Endothelial cell of umbilical vein (primary cell): ENCODE data around the gene EFHC1.

Source experiments
- CTCF ChIP-seq, 2 donors: IDR thresholded peaks; 1 replicate in 1 of 2; 2 replicates in 1 of 2; pipeline ENCODE4 v1.5.1; 2011; ENCODE audit warnings: low read length in 2 of 2, mild to moderate bottlenecking in 2 of 2, moderate library complexity in 2 of 2, control low read depth in 1 of 2, inconsistent platforms in 1 of 2, low read depth in 1 of 2; ENCODE audit not compliant: insufficient read depth in 1 of 2; ENCODE audit errors: extremely low read depth in 1 of 2
- FOS ChIP-seq: IDR thresholded peaks from 2 replicates; pipeline ENCODE4 v1.6.1; 2011; ENCODE audit warnings: mild to moderate bottlenecking, low read length, moderate library complexity, borderline replicate concordance; ENCODE audit not compliant: insufficient read depth
- GATA2 ChIP-seq: IDR thresholded peaks from 2 replicates; pipeline ENCODE4 v1.7.0; 2011; ENCODE audit warnings: low read depth, mild to moderate bottlenecking, moderate library complexity, mixed read lengths, low read length; ENCODE audit not compliant: insufficient read length, insufficient read depth
- POLR2A ChIP-seq: IDR thresholded peaks from 2 replicates; pipeline ENCODE4 v1.6.1; 2012; ENCODE audit warnings: low read depth, mild to moderate bottlenecking, control low read depth, low read length
- POLR2AphosphoS5 ChIP-seq: IDR thresholded peaks from 2 replicates; pipeline ENCODE4 v1.6.1; 2012; ENCODE audit warnings: low read depth, mild to moderate bottlenecking, control low read depth, low read length, moderate library complexity; ENCODE audit not compliant: insufficient read depth

GRCh38 chr6:52526634-52527033 is 106.5 kb downstream of the EFHC1 start:
- TF ChIP-seq POLR2A, result no peak
- TF ChIP-seq CTCF (IDR thresholded peaks at IDR 0.05; ENCODE audit: extremely low read depth in 1 of 2, insufficient read depth in 1 of 2, low read depth in 1 of 2, low read length in 2 of 2), result no peak
- no peak for TF ChIP-seq FOS
- no peak for TF ChIP-seq POLR2AphosphoS5
- TF ChIP-seq GATA2, result no peak
